T-helper 2 cell treated with Interferon-gamma antibody and Interleukin-4, amounts not matched to agents 5 μg/mL and 100 μg/mL, for 36 hours (primary cell): ENCODE data around the gene GPC5.

Experiments used
- DNase-seq: peaks from one replicate; pipeline ENCODE4 v3.0.0; 2021; ENCODE audit warnings: low spot score
- H3K27ac Mint-ChIP-seq: one replicate; pipeline ENCODE4 v1.8.0; 2021; ENCODE audit warnings: mild to moderate bottlenecking, mixed read lengths
- H3K27me3 Mint-ChIP-seq: one replicate; pipeline ENCODE4 v1.8.0; 2021; ENCODE audit warnings: low read depth, mixed read lengths
- H3K36me3 Mint-ChIP-seq: one replicate; pipeline ENCODE4 v1.8.0; 2021; ENCODE audit warnings: low read depth, mixed read lengths
- H3K4me1 Mint-ChIP-seq: one replicate; pipeline ENCODE4 v1.8.0; 2021; ENCODE audit warnings: low read depth, mixed read lengths
- H3K4me3 Mint-ChIP-seq: one replicate; pipeline ENCODE4 v1.8.0; 2022; ENCODE audit warnings: mild to moderate bottlenecking, moderate library complexity, mixed read lengths
- H3K9me3 Mint-ChIP-seq: one replicate; pipeline ENCODE4 v1.8.0; 2021; ENCODE audit warnings: mixed read lengths

Gene GPC5

DNA sequence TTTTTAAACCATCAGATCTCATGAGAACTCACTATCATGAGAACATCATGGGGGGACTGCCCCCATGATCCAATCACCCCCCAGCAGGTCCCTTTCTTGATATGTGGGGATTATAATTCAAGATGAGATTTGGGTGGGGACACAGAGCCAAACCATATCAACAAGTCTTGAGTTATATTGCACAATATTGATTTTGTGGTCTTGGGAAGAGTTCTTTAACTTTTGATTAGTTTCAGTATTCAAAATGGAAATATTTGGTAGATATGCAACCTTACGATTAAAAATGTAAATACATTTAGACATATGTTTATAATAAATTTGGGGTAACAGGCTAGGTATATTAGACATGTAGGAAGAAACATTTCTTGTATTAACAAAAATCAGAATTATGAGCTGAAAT, 188.2 kb downstream of the GPC5 start:
- Mint-ChIP-seq H3K4me3 (no peak overlapping the region), H3K36me3 (no peaks in the 10 kb centered on the region), H3K27ac (no peak overlapping the region), H3K9me3 (no peaks in the 10 kb centered on the region), H3K4me1 (no peaks in the 10 kb centered on the region), H3K27me3 (no peaks in the 10 kb centered on the region)
- no peak for DNase-seq

DNA sequence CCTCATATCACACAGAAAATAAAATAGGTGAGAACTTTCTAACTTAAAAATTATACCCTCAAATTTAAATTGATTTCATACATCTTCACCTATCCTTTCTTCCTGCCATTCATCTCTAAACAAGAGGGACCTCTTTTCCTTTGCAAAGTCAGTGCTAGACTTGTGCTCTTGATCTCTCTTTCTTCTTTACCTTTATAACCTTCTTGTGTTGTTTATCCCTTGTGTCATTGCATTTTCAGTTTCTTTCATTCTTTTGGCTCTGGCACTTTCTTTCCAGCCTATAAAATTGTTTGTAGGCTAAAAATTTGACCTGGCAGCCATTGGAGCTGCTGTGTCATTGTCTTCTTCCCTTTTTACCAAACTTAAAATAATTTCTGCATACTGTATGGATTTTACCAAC, 190.1 kb downstream of the GPC5 start:
- no peak overlapping the region for H3K27ac Mint-ChIP-seq
- no peaks in the 10 kb centered on the region for H3K9me3 Mint-ChIP-seq
- H3K36me3 Mint-ChIP-seq = no peaks in the 10 kb centered on the region
- H3K4me3 Mint-ChIP-seq = no peak overlapping the region
- H3K4me1 Mint-ChIP-seq = no peaks in the 10 kb centered on the region
- DNase-seq = no peak
- no peaks in the 10 kb centered on the region for H3K27me3 Mint-ChIP-seq

DNA sequence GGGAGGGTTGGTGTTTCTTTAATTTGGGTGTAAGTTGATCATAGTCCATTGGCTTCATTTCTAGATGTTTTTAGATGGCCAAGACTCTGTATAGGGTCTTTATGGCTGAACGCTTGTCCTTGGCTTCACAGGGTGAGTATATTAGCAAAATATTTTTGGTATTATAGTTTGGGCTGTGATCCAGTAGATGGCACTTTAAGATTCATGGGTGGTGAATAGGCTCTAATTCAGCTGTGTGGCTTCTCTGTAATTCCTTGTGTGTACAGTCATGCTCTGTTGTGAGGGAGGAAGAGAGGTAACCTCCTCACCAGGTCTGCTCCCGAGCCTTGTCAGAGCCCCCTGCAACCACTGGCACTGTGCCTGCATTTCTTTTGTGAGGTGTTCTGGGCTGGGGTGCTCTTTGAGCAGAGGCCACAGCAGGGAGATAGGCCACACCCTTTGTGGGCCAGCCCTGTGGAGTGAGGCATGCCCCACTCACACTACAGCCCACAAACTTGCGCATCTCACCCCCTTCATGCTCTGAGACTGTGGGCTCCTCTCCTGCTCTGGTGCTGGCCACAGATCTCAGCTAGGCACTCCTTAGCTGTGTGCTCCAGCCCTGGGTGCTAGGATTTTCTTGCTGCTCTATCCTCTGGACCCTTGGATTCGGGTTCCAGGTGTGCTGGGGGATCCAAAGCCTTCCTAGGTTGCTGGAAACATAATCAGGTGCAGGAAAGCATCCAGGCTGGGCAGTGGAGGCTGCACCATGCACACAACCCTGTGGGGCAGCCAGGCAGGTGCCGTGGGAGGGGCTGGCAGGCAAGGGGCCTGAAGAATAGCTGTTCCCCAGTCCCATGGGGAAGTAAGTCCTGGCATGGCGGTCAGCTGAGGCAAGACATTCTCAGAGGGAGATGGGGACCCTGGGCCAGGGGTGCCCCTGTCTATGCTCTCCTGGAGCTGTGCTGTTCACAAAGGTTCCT, 193.9 kb downstream of the GPC5 start:
- Mint-ChIP-seq H3K36me3 (no peaks in the 10 kb centered on the region), H3K27me3 (no peaks in the 10 kb centered on the region), H3K27ac (no peak overlapping the region), H3K4me3 (no peak overlapping the region), H3K9me3 (no peaks in the 10 kb centered on the region), H3K4me1 (no peaks in the 10 kb centered on the region)
- DNase-seq = no peak

DNA sequence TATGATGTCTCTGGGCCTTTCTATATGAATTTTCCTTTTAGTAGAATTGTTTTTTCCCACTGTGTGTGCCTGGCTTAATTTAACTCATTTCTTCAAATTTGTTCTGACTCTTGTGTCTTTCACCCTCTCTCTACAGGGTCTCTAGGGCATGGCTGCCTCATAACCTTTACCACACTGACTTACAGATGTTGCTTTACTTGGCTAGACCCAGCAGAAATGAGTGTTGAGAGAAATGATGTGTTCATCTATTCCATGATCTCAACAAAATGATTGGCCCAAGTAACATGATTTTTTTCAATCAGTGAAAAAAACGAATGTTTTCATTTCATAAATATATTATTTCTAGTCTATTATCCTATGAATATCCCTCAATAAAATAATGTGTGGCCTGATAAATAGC, 195.0 kb downstream of the GPC5 start:
- H3K4me3 Mint-ChIP-seq = no peak overlapping the region
- H3K27me3 Mint-ChIP-seq = no peaks in the 10 kb centered on the region
- H3K36me3 Mint-ChIP-seq = no peaks in the 10 kb centered on the region

DNA sequence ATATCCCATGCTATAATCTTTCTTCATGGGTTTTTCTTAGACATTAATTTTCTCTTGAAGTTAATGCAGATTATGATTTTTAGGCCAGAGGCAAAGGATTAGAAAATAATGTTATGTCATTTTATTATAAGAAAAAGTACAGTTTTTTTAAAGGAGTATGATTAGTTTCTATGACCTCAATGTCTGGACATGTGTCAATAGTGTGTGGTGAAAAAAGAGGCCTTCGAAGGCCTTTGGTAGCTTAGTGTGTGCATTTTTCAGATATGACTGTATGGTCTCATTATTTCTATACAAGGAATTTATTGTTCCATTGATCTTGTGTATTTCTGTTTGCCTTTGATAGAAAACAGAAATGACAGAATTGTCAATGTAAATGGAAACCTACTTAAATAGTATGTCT, 195.6 kb downstream of the GPC5 start:
- H3K9me3 Mint-ChIP-seq = no peaks in the 10 kb centered on the region
- H3K27me3 Mint-ChIP-seq = no peaks in the 10 kb centered on the region
- H3K4me3 Mint-ChIP-seq = no peak overlapping the region
- DNase-seq = no peak
- no peaks in the 10 kb centered on the region for H3K36me3 Mint-ChIP-seq
- H3K4me1 Mint-ChIP-seq = no peaks in the 10 kb centered on the region
- no peak overlapping the region for H3K27ac Mint-ChIP-seq

More for the DNA sequence above, 195.0 kb downstream of the GPC5 start:
- no peak for DNase-seq
- no peaks in the 10 kb centered on the region for H3K4me1 Mint-ChIP-seq
- no peaks in the 10 kb centered on the region for H3K9me3 Mint-ChIP-seq
- no peak overlapping the region for H3K27ac Mint-ChIP-seq

DNA sequence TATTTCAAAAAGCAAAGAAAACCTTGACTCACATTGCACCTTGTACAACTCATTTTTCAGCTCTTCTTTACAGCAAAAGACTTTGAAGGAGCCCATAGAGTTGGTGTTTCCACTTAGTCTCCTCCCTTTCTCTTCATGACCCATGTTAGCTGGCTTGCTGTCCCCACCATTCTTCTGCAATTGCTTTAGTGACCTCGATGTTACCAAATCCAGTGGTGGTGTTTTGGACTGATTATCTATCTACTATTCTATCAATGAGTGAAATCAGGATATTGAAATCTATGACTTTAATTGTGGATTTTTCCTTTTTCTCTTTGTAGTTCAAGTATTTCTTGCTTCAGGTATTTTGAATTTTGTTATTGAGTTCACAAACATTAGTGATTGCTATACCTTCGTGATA, 197.3 kb downstream of the GPC5 start:
- H3K36me3 Mint-ChIP-seq = no peaks in the 10 kb centered on the region
- no peak overlapping the region for H3K4me3 Mint-ChIP-seq
- no peak overlapping the region for H3K27ac Mint-ChIP-seq
- H3K9me3 Mint-ChIP-seq = no peaks in the 10 kb centered on the region
- H3K27me3 Mint-ChIP-seq = no peaks in the 10 kb centered on the region
- no peak for DNase-seq
- H3K4me1 Mint-ChIP-seq = no peaks in the 10 kb centered on the region

DNA sequence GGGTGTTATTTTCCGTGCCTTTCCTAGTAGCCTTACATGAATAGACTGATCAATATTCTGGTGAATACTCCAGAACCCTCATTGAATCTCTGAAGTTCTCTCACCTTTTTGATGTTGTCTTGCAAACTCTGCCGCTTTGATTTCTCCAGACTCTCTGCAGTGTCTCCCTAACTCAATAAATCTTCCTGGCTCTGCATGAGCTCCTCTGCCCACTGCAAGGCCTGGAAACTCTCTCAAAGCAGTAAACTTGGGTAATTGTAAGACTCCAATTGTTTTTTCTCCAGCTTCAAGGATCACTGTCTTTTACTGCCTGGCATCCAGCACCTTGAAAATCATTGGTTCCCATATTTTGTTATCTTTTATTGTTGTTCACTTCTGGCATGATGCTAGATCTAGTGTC, 198.4 kb downstream of the GPC5 start:
- no peaks in the 10 kb centered on the region for H3K36me3 Mint-ChIP-seq
- H3K4me3 Mint-ChIP-seq = no peak overlapping the region
- H3K27ac Mint-ChIP-seq = no peak overlapping the region
- H3K27me3 Mint-ChIP-seq = no peaks in the 10 kb centered on the region
- no peaks in the 10 kb centered on the region for H3K9me3 Mint-ChIP-seq
- no peak for DNase-seq
- no peaks in the 10 kb centered on the region for H3K4me1 Mint-ChIP-seq

DNA sequence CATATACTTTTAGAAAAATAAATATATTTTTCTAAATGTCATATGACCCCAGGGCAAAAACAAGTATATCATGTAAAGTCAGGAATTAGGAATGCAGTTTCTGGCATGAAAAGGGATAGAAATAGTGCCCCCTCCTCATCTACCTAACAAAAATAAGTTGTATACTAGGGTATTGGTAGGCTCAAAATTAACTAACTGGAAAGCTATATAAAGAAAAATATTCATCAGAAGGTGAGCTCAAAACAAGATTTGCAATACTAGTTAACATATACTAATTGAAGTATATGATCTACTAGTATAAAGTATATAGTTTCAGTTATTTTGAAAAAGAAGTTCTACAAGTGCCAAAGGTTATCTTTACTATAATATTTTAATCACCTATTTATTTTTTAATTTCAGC, 200.2 kb downstream of the GPC5 start:
- DNase-seq = no peak
- no peaks in the 10 kb centered on the region for H3K27me3 Mint-ChIP-seq
- no peak overlapping the region for H3K27ac Mint-ChIP-seq
- no peak overlapping the region for H3K4me3 Mint-ChIP-seq
- H3K4me1 Mint-ChIP-seq = no peaks in the 10 kb centered on the region
- H3K9me3 Mint-ChIP-seq = no peaks in the 10 kb centered on the region
- no peaks in the 10 kb centered on the region for H3K36me3 Mint-ChIP-seq

DNA sequence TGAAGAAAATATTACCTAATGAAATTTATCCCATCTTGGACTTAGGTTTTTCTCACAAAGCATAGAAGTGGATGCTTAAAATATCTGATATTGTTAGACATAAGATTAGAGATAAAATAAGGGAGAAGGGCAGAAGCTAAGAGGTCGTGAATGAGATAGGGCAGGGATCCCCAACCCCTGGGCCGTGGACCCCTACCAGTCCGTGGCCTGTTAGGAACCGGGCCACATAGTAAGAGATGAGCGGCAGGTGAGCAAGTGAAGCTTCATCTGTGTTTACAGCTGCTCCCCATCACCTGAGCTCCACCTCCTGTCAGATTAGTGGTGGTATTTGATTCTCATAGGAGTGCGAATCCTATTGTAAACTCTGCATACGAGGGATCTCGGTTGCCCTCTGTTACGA, 202.9 kb downstream of the GPC5 start:
- H3K27ac Mint-ChIP-seq = no peak overlapping the region
- H3K4me1 Mint-ChIP-seq = no peaks in the 10 kb centered on the region
- no peaks in the 10 kb centered on the region for H3K9me3 Mint-ChIP-seq
- no peaks in the 10 kb centered on the region for H3K36me3 Mint-ChIP-seq
- H3K27me3 Mint-ChIP-seq = no peaks in the 10 kb centered on the region
- H3K4me3 Mint-ChIP-seq = no peak overlapping the region
- DNase-seq = no peak

DNA sequence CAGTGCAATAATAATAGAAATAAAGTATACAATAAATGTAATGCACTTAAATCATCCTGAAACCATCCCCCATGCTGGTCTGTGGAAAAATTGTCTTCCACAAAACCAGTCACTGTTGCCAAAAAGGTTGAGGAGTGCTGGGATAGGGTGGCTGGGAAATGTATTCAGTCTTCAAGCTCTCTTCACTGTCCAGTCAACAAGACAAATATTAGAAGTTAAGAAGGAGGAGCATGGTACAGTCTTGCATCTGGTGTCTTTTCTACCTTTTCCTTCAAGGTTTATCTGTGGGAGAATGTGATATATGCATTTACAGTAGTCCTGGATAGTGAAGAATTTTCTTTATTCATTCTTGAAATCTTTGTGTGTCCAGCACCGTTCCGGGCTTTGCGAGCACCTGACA, 203.4 kb downstream of the GPC5 start:
- Mint-ChIP-seq H3K9me3 (no peaks in the 10 kb centered on the region), H3K4me1 (no peaks in the 10 kb centered on the region), H3K27ac (no peak overlapping the region), H3K27me3 (no peaks in the 10 kb centered on the region), H3K36me3 (no peaks in the 10 kb centered on the region), H3K4me3 (no peak overlapping the region)
- no peak for DNase-seq

DNA sequence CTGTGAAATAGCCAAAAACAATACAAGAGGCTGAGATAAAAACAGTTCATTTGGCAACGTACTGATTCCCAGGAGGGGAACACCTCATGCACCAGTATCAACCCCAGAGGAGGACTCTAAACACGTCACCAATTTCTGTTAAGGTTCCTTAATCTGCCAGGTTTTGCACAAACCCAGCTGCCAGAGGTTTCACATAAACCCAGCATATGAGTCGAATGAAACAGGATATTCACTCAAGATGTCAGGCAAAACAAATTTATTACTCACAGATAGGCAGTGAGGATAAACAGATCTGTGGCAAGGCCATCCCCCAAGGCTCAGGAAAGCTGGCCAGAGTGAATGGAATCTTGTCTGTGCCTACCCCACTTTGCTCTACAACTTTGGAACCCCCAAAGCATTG, 210.9 kb downstream of the GPC5 start:
- Mint-ChIP-seq H3K27ac (no peak overlapping the region), H3K9me3 (no peaks in the 10 kb centered on the region), H3K4me3 (no peak overlapping the region), H3K4me1 (no peaks in the 10 kb centered on the region), H3K27me3 (no peaks in the 10 kb centered on the region), H3K36me3 (no peaks in the 10 kb centered on the region)
- DNase-seq = no peak

DNA sequence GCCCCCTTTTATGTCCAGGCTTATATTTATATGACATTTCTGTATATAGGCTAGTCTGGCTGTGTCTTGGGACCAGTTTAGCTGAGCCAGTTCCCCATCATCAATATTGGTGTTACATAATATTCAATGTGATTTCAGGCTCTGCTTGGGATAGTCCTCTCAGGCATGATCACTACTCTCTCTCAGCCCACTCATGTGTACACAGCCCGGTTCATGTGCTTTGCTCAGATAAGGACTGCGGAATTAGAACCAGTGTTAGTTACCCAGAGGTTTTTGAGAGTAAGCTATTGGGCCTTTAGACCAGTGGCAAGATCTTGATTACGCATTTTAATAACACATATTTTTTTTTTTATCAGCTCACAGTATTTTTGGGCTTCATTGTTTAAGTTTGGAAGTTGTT, 219.9 kb downstream of the GPC5 start:
- no peak for DNase-seq
- Mint-ChIP-seq H3K4me1 (no peaks in the 10 kb centered on the region), H3K27me3 (no peaks in the 10 kb centered on the region), H3K27ac (no peak overlapping the region), H3K36me3 (no peaks in the 10 kb centered on the region), H3K9me3 (no peaks in the 10 kb centered on the region), H3K4me3 (no peak overlapping the region)

DNA sequence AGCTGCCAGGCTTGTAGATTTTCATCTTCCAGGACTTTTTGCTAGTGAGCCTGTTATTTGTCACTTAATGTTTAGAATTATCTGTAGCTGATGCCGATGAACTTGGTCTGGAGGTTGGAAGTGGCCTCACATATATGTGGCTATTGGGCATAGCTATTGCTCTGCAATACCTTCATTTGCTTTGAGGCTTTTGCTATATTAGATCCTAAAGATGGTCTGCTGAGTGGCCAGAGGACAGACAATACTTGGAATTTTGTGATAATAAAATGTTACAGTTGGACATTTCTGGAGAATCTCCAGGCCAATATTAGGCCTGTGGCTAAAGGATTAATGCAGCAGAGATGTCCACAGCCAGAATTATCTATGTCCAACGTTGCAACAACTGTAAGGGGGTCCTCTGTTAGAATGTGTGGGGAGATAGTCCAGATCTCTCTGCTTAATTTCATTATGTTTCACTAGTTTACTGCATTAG, 222.3 kb downstream of the GPC5 start:
- Mint-ChIP-seq H3K36me3 (no peaks in the 10 kb centered on the region), H3K27me3 (no peaks in the 10 kb centered on the region), H3K27ac (no peak overlapping the region), H3K4me3 (no peak overlapping the region), H3K9me3 (no peaks in the 10 kb centered on the region), H3K4me1 (no peaks in the 10 kb centered on the region)
- DNase-seq = no peak

DNA sequence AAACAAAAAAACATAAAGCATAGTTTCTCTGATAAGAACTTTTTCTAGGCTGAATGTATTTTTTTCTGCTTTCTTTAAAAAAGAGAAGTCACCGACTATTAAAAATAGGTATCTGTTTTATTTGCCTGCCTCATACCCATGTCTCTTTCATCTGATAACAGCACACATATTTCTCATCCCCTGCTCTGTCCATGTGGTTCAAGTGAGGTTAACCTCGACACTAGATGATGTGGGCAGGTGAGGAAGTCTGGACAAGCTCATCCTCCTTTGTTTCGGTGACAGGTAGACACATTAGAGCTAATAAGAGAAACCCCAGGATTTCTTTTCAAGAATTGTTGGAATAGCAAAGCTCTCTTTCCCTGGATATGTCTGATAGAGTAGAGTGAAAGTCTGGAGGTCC, 222.7 kb downstream of the GPC5 start:
- no peaks in the 10 kb centered on the region for H3K4me1 Mint-ChIP-seq
- H3K27me3 Mint-ChIP-seq = no peaks in the 10 kb centered on the region
- no peaks in the 10 kb centered on the region for H3K36me3 Mint-ChIP-seq
- H3K9me3 Mint-ChIP-seq = no peaks in the 10 kb centered on the region
- H3K4me3 Mint-ChIP-seq = no peak overlapping the region
- no peak overlapping the region for H3K27ac Mint-ChIP-seq
- no peak for DNase-seq

DNA sequence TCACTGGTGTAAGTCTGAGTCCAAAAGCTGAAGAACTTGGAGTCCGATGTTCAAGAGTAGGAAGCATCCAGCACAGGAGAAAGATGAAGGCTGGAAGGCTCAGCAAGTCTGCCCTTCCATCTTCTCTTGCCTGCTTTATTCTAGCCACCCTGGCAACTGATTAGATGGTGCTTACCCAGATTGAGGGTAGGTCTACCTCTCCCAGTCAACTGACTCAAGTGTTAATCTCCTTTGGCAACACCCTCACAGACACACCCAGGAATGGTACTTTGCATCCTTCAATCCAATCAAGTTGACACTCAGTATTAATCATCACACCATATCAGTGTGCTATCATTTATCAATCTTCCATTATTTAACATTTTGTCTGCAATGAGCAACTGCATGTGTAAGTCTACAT, 223.5 kb downstream of the GPC5 start:
- no peaks in the 10 kb centered on the region for H3K36me3 Mint-ChIP-seq
- H3K27me3 Mint-ChIP-seq = no peaks in the 10 kb centered on the region
- H3K4me1 Mint-ChIP-seq = no peaks in the 10 kb centered on the region
- no peak for DNase-seq
- H3K9me3 Mint-ChIP-seq = no peaks in the 10 kb centered on the region
- H3K27ac Mint-ChIP-seq = no peak overlapping the region
- H3K4me3 Mint-ChIP-seq = no peak overlapping the region
